RWPE1 (cell line): ENCODE results near the gene RALGPS1.

Experiments
- CTCF ChIA-PET: fragments of 350-600 bp; sonication (Branson Sonifier 250); formaldehyde crosslinking; extraction: SDS; loops from one replicate; lab custom pipeline; 2021; lab: Yijun Ruan, JAX
- POLR2A ChIA-PET: fragments of 400-600 bp; formaldehyde crosslinking; extraction: SDS; loops from one replicate; lab custom pipeline; 2020; ENCODE audit warnings: antibody characterized with exemption; ENCODE audit not compliant: low non-redundant PET; lab: Yijun Ruan, JAX
- DNase-seq: peaks from one replicate; pipeline ENCODE4 v3.0.0; 2012; ENCODE audit warnings: low spot score
- H3K27ac ChIP-seq: fragments of 450-650 bp; 2 replicates; pipeline ENCODE4 v1.5.1; 2017
- TF ChIP-seq, protein P1 (sequence below): fragments of 450-650 bp; conservative IDR thresholded peaks from 2 replicates; pipeline ENCODE4 v1.5.1; 2017; ENCODE audit warnings: low read depth, mild to moderate bottlenecking

Gene RALGPS1

GRCh38 chr9:127075624-127076372 lies 161.2 kb downstream of the RALGPS1 start:
- ChIA-PET CTCF (interaction anchor here (0.5 to 0.7 kb wide), 3 partner anchors 168 to 783 kb away, joined by 3 read pairs; no protein-coding TSS in a partner anchor), POLR2A (no interaction called here)
- H3K27ac ChIP-seq = no peak overlapping the region
- TF ChIP-seq, protein P1, sequence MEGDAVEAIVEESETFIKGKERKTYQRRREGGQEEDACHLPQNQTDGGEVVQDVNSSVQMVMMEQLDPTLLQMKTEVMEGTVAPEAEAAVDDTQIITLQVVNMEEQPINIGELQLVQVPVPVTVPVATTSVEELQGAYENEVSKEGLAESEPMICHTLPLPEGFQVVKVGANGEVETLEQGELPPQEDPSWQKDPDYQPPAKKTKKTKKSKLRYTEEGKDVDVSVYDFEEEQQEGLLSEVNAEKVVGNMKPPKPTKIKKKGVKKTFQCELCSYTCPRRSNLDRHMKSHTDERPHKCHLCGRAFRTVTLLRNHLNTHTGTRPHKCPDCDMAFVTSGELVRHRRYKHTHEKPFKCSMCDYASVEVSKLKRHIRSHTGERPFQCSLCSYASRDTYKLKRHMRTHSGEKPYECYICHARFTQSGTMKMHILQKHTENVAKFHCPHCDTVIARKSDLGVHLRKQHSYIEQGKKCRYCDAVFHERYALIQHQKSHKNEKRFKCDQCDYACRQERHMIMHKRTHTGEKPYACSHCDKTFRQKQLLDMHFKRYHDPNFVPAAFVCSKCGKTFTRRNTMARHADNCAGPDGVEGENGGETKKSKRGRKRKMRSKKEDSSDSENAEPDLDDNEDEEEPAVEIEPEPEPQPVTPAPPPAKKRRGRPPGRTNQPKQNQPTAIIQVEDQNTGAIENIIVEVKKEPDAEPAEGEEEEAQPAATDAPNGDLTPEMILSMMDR = no peak
- DNase-seq = no peak

- ChIA-PET CTCF (no interaction called here), POLR2A (no interaction called here)
- no peak for DNase-seq
- no peak overlapping the region for H3K27ac ChIP-seq
- TF ChIP-seq, protein P1 = no peak
Observed at GRCh38 chr9:127076860-127077643, 162.5 kb downstream of the RALGPS1 start.

DNA sequence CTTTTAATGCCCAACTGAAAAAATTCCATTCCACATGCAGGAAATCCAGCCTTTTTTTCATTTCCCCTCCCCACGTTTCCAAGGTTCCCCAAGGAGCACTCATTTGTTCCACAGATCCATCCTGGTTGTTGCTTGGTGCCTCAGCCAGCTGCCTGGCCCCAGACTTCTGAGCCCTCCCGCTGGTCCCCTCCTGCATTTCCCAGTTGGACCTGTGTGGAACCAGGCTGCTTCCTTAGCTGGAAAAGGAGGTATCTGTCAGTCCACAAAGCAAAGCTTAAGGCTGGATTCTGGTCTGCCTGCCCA lies 163.0 kb downstream of the RALGPS1 start:
- no peak for DNase-seq
- POLR2A ChIA-PET = no interaction called here
- no peak overlapping the region for H3K27ac ChIP-seq

GRCh38 chr9:127078336-127078735 lies 163.8 kb downstream of the RALGPS1 start:
- DNase-seq = no peak
- H3K27ac ChIP-seq = no peak overlapping the region
- CTCF ChIA-PET = no interaction called here
- POLR2A ChIA-PET = no interaction called here
- TF ChIP-seq, protein P1 = no peak

More for the DNA sequence above, 163.0 kb downstream of the RALGPS1 start:
- CTCF ChIA-PET = no interaction called here
- TF ChIP-seq, protein P1 = no peak

DNA sequence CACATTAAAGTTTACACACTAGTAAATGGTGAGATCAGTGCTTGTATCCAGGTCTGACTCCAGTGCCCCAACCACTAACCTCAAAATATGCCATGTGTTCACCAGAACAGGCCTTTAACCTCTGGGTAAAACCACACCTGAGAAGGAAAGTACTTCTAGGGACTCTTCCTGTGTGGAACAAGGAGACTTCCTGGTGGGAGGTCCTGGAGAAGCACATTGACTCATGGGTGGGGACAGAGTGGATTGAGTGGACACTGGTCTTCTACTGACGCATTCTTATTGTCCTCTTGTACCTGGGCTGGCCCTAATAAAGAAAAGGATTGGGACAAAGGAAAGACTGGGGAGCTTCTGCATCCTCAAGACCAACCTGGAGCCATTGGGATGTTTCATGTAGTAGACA lies 164.4 kb downstream of the RALGPS1 start:
- no peak for DNase-seq
- CTCF ChIA-PET = no interaction called here
- no peak overlapping the region for H3K27ac ChIP-seq
- POLR2A ChIA-PET = no interaction called here
- TF ChIP-seq, protein P1 = no peak

GRCh38 chr9:127079446-127080140 lies 165.0 kb downstream of the RALGPS1 start:
- H3K27ac ChIP-seq = no peak overlapping the region
- ChIA-PET CTCF (interaction anchor here (0.7 kb wide), 1 partner anchor 114 kb away, joined by 4 read pairs; no protein-coding TSS in a partner anchor), POLR2A (no interaction called here)
- TF ChIP-seq, protein P1 = no peak
- no peak for DNase-seq
